IMR-90 (cell line): Measurements from ENCODE around the gene MUC5B. TPM values are rescaled to one million over a fixed set of nuclear protein-coding genes. Genes with fewer than 3 reads are reported as not detected.

Experiments
- ATAC-seq: fragments of 200-7000 bp; cut with Tn5 transposase; 2 replicates; pipeline ENCODE4 v1.9.1; 2020; ENCODE audit warnings: low read depth, mild to moderate bottlenecking, moderate library complexity
- BruUV-seq: library from RNA; stranded (reverse); fragments of 400-500 nt; replicated peaks from 2 replicates; lab custom pipeline; 2021; lab: Mats Ljungman, UMichigan
- CTCF ChIA-PET: fragments of 300-600 bp; formaldehyde crosslinking; extraction: SDS; loops from one replicate; lab custom pipeline; 2021; ENCODE audit warnings: antibody characterized with exemption; lab: Yijun Ruan, JAX
- POLR2A ChIA-PET: fragments of 300-600 bp; sonication (Branson Sonifier 250); formaldehyde crosslinking; loops from one replicate; lab custom pipeline; 2022; ENCODE audit warnings: antibody characterized with exemption; ENCODE audit not compliant: unreplicated experiment; lab: Charles Lee
- DNase-seq: peaks from one replicate; pipeline ENCODE4 v3.0.0; 2013
- H2AFZ ChIP-seq: replicated peaks from 2 replicates; pipeline ENCODE3; 2013; ENCODE audit warnings: low read length, mild to moderate bottlenecking; ENCODE audit not compliant: poor library complexity
- H2AK5ac ChIP-seq: 2 replicates; pipeline ENCODE4 v1.6.1; 2013; ENCODE audit warnings: low read depth, low read length, inconsistent platforms
- H2AK9ac ChIP-seq: replicated peaks from 2 replicates; pipeline ENCODE3; 2013; ENCODE audit warnings: mild to moderate bottlenecking, low read depth, low read length, moderate library complexity; ENCODE audit not compliant: poor library complexity
- H2BK120ac ChIP-seq: 2 replicates; pipeline ENCODE4 v1.6.1; 2013; ENCODE audit warnings: low read depth, low read length, inconsistent platforms
- H2BK15ac ChIP-seq: 3 replicates; pipeline ENCODE4 v1.6.1; 2013; ENCODE audit warnings: low read depth, low read length, inconsistent platforms
- H2BK20ac ChIP-seq: 2 replicates; pipeline ENCODE4 v1.6.1; 2013; ENCODE audit warnings: low read depth, mild to moderate bottlenecking, inconsistent platforms, low read length, moderate library complexity
- H2BK5ac ChIP-seq: 2 replicates; pipeline ENCODE4 v1.6.1; 2013; ENCODE audit warnings: mild to moderate bottlenecking, low read depth, low read length, inconsistent platforms; ENCODE audit not compliant: poor library complexity, severe bottlenecking
- H3K14ac ChIP-seq: replicated peaks from 2 replicates; pipeline ENCODE4 v1.6.1; 2013; ENCODE audit warnings: low read depth, low read length, inconsistent platforms
- H3K18ac ChIP-seq: 2 replicates; pipeline ENCODE4 v1.6.1; 2013; ENCODE audit warnings: low read depth, low read length, control low read depth
- H3K23ac ChIP-seq: 2 replicates; pipeline ENCODE4 v1.6.1; 2013; ENCODE audit warnings: low read depth, low read length, inconsistent platforms
- H3K27ac ChIP-seq: 2 replicates; pipeline ENCODE4 v1.5.1; 2013; ENCODE audit warnings: mild to moderate bottlenecking, control low read depth, low read length; ENCODE audit not compliant: insufficient read depth
- H3K27me3 ChIP-seq: 2 replicates; pipeline ENCODE4 v1.6.1; 2013; ENCODE audit warnings: low read length; ENCODE audit not compliant: control insufficient read depth, insufficient read depth
- H3K36me3 ChIP-seq: 2 replicates; pipeline ENCODE4 v1.6.1; 2013; ENCODE audit warnings: low read length, mixed read lengths; ENCODE audit not compliant: control insufficient read depth, insufficient read depth
- H3K4ac ChIP-seq: 2 replicates; pipeline ENCODE4 v1.6.1; 2013; ENCODE audit warnings: low read depth, low read length, inconsistent platforms
- H3K4me1 ChIP-seq: 2 replicates; pipeline ENCODE4 v1.6.1; 2013; ENCODE audit warnings: low read length, mixed read lengths; ENCODE audit not compliant: control insufficient read depth, insufficient read depth
- H3K4me2 ChIP-seq: 2 replicates; pipeline ENCODE4 v1.6.1; 2013; ENCODE audit warnings: low read depth, mild to moderate bottlenecking, control low read depth, low read length, moderate library complexity
- H3K4me3 ChIP-seq: 2 replicates; pipeline ENCODE4 v1.5.1; 2013; ENCODE audit warnings: low read depth, mild to moderate bottlenecking, control low read depth, low read length, moderate library complexity; ENCODE audit not compliant: insufficient read depth
- H3K56ac ChIP-seq: 2 replicates; pipeline ENCODE4 v1.6.1; 2013; ENCODE audit warnings: low read length, inconsistent platforms; ENCODE audit not compliant: insufficient read depth; ENCODE audit errors: extremely low read depth
- H3K79me1 ChIP-seq, 2 experiments: 2 replicates each; pipeline ENCODE4 v1.6.1; 2013; ENCODE audit warnings: low read length in 2 of 2, inconsistent platforms in 1 of 2, low read depth in 1 of 2
- H3K9ac ChIP-seq: 2 replicates; pipeline ENCODE4 v1.6.1; 2013; ENCODE audit warnings: low read depth, low read length, control low read depth
- H3K9me1 ChIP-seq: 2 replicates; pipeline ENCODE4 v1.6.1; 2013; ENCODE audit warnings: low read length, inconsistent platforms; ENCODE audit not compliant: insufficient read depth
- H3K9me3 ChIP-seq: 2 replicates; pipeline ENCODE4 v1.6.1; 2013; ENCODE audit warnings: low read length; ENCODE audit not compliant: control insufficient read depth, insufficient read depth
- H4K20me1 ChIP-seq: 2 replicates; pipeline ENCODE4 v1.6.1; 2013; ENCODE audit warnings: low read length, inconsistent platforms; ENCODE audit not compliant: insufficient read depth
- H4K5ac ChIP-seq: 2 replicates; pipeline ENCODE4 v1.6.1; 2013; ENCODE audit warnings: mild to moderate bottlenecking, low read depth, low read length, control low read depth
- H4K8ac ChIP-seq, 2 experiments: 2 replicates each; pipeline ENCODE4 v1.6.1; 2013; ENCODE audit warnings: low read depth in 2 of 2, low read length in 2 of 2, control low read depth in 1 of 2, inconsistent platforms in 1 of 2
- H4K91ac ChIP-seq: 2 replicates; pipeline ENCODE4 v1.6.1; 2013; ENCODE audit warnings: low read depth, low read length, inconsistent platforms; ENCODE audit not compliant: insufficient read depth
- BHLHE40 ChIP-seq: fragments of 150-350 bp; IDR thresholded peaks from 2 replicates; pipeline ENCODE4 v1.6.1; 2016; ENCODE audit warnings: mild to moderate bottlenecking, low read depth, low read length
- CEBPB ChIP-seq: IDR thresholded peaks from 2 replicates; pipeline ENCODE4 v1.6.1; 2012; ENCODE audit warnings: low read depth, low read length, improper control_type of control experiment
- CHD1 ChIP-seq: IDR thresholded peaks from 2 replicates; pipeline ENCODE4 v1.6.1; 2012; ENCODE audit warnings: low read depth, low read length, improper control_type of control experiment
- CTCF ChIP-seq: conservative IDR thresholded peaks from 2 replicates; pipeline ENCODE4 v1.5.1; 2012; ENCODE audit warnings: mild to moderate bottlenecking, low read depth, low read length, improper control_type of control experiment
- ELK1 ChIP-seq: fragments of 150-350 bp; IDR thresholded peaks from 2 replicates; pipeline ENCODE4 v1.6.1; 2016; ENCODE audit warnings: low read depth, mild to moderate bottlenecking, low read length, moderate library complexity, borderline replicate concordance
- FOS ChIP-seq: fragments of 150-350 bp; IDR thresholded peaks from 2 replicates; pipeline ENCODE4 v1.6.1; 2016; ENCODE audit warnings: low read depth, low read length
- MAFK ChIP-seq: IDR thresholded peaks from 2 replicates; pipeline ENCODE4 v1.6.1; 2012; ENCODE audit warnings: low read depth, low read length, improper control_type of control experiment
- MAZ ChIP-seq: IDR thresholded peaks from 2 replicates; pipeline ENCODE4 v1.6.1; 2012; ENCODE audit warnings: low read depth, mild to moderate bottlenecking, low read length, improper control_type of control experiment, moderate library complexity, borderline replicate concordance
- MXI1 ChIP-seq: IDR thresholded peaks from 2 replicates; pipeline ENCODE4 v1.6.1; 2012; ENCODE audit warnings: low read depth, mild to moderate bottlenecking, low read length, moderate library complexity, borderline replicate concordance
- NFE2L2 ChIP-seq: fragments of 150-350 bp; IDR thresholded peaks from 2 replicates; pipeline ENCODE4 v1.6.1; 2016; ENCODE audit warnings: low read depth, mild to moderate bottlenecking, low read length
- POLR2A ChIP-seq: IDR thresholded peaks from 2 replicates; pipeline ENCODE4 v1.6.1; 2012; ENCODE audit warnings: mild to moderate bottlenecking, low read depth, low read length
- RAD21 ChIP-seq: IDR thresholded peaks from 2 replicates; pipeline ENCODE4 v1.6.1; 2012; ENCODE audit warnings: low read length, improper control_type of control experiment
- RCOR1 ChIP-seq: IDR thresholded peaks from 2 replicates; pipeline ENCODE4 v1.6.1; 2012; ENCODE audit warnings: mild to moderate bottlenecking, low read length, improper control_type of control experiment; ENCODE audit not compliant: insufficient replicate concordance
- RFX5 ChIP-seq: IDR thresholded peaks from 2 replicates; pipeline ENCODE4 v1.8.0; 2012; ENCODE audit warnings: low read depth, mild to moderate bottlenecking, low read length, moderate library complexity
- SMC3 ChIP-seq: fragments of 150-350 bp; IDR thresholded peaks from 2 replicates; pipeline ENCODE4 v1.6.1; 2016; ENCODE audit warnings: low read depth, mild to moderate bottlenecking, antibody characterized with exemption, low read length, moderate library complexity
- USF2 ChIP-seq: fragments of 150-350 bp; IDR thresholded peaks from 2 replicates; pipeline ENCODE4 v1.6.1; 2017; ENCODE audit warnings: mild to moderate bottlenecking, antibody characterized with exemption, low read length, low read depth
- WGBS, 2 experiments: methylation state at CpG; one replicate each; pipeline versions ENCODE4 v1.1.5 to v1.1.7; 2013; ENCODE audit warnings: missing lambda C conversion rate in 2 of 2; ENCODE audit not compliant: insufficient read length in 1 of 2; ENCODE audit errors: extremely low coverage in 2 of 2; 5-methylcytosine and 5-hydroxymethylcytosine counted together
- dilution Hi-C: fragments of 300-500 bp; cut with HindIII; formaldehyde crosslinking; loops from one replicate; pipeline ENCODE4 v1.14.3; 2018; ENCODE audit warnings: low sequenced_read_pairs; ENCODE audit not compliant: unreplicated experiment
- in situ Hi-C: fragments of 300-500 bp; cut with MboI; formaldehyde crosslinking; loops from 3 replicates; pipeline ENCODE4 v1.14.3; 2019; ENCODE audit warnings: low sequenced_read_pairs, inconsistent platforms, mixed read lengths
- intact Hi-C: fragments of 100-400 bp; cut with micrococcal nuclease; formaldehyde crosslinking; loops from 2 replicates; pipeline ENCODE4 v1.10.0; 2022
- polyA plus RNA-seq, 3 experiments: library from polyadenylated mRNA; depleted of rRNA; stranded (reverse); fragments of >200 nt; gene quantifications; 2 replicates each; pipeline ENCODE4 v1.2.3, GENCODE V29; 2012; ENCODE audit warnings: low replicate concordance in 1 of 3
- total RNA-seq: library from RNA; depleted of rRNA; stranded (reverse); fragments of >200 nt; gene quantifications from 2 replicates; pipeline ENCODE4 v1.2.3, GENCODE V29; 2012

The MUC5B gene
- total and polyA plus RNA-seq, 2 of the 4 experiments (the other 2 are of a cell fraction), result not detected

GRCh38 chr11:1234054-1234720, 11.3 kb downstream of the MUC5B start:
- no peak overlapping the region for H2BK120ac ChIP-seq
- no peaks in the 10 kb centered on the region for H3K79me1 ChIP-seq
- no peak for TF ChIP-seq CEBPB
- no peak for TF ChIP-seq SMC3
- no peak for TF ChIP-seq RFX5
- TF ChIP-seq CHD1, result no peak
- TF ChIP-seq MXI1, result no peak
- no peak for TF ChIP-seq MAZ
- no peak for TF ChIP-seq FOS
- TF ChIP-seq RAD21, result no peak
- TF ChIP-seq NFE2L2, result no peak
- TF ChIP-seq POLR2A, result no peak
- no peak for TF ChIP-seq ELK1
- TF ChIP-seq BHLHE40, result no peak
- TF ChIP-seq MAFK, result no peak
- TF ChIP-seq RCOR1, result no peak
- TF ChIP-seq USF2, result no peak
- TF ChIP-seq CTCF, result no peak
- H3K18ac ChIP-seq, result no peak overlapping the region
- no peak overlapping the region for H2AFZ ChIP-seq
- dilution Hi-C loops (no loop called here), in situ Hi-C loops (no loop called here), intact Hi-C loops (no loop called here)
- H3K9ac ChIP-seq, result no peak overlapping the region
- H3K27ac ChIP-seq, result no peak overlapping the region
- no TSS peak for BruUV-seq
- ATAC-seq (no peak), DNase-seq (no peak)
- no peak overlapping the region for H4K8ac ChIP-seq
- H3K27me3 ChIP-seq, result no peaks in the 10 kb centered on the region; the same call in 1 of the 2 replicates
- no peak overlapping the region for H2BK20ac ChIP-seq
- no peak overlapping the region for H2BK15ac ChIP-seq
- no peak overlapping the region for H3K23ac ChIP-seq
- CTCF ChIA-PET, result no interaction called here
- H3K14ac ChIP-seq, result no peak overlapping the region
- H4K91ac ChIP-seq, result no peak overlapping the region
- 62% methylated on average over 6 of the region's 22 CpGs; no CpG with 5 or more reads in 1 of the 2 experiments for WGBS, 2 experiments
- H3K4me3 ChIP-seq, result no peak overlapping the region
- H2AK5ac ChIP-seq, result no peak overlapping the region
- no peak overlapping the region for H4K5ac ChIP-seq
- H3K4me2 ChIP-seq, result no peak overlapping the region
- H4K20me1 ChIP-seq, result no peaks in the 10 kb centered on the region; the same call in 1 of the 2 replicates
- H3K4me1 ChIP-seq, result no peaks in the 10 kb centered on the region
- H3K36me3 ChIP-seq, result no peaks in the 10 kb centered on the region
- no peak overlapping the region for H3K56ac ChIP-seq
- POLR2A ChIA-PET, result no interaction called here
- no peak overlapping the region for H2AK9ac ChIP-seq
- no peak overlapping the region for H3K4ac ChIP-seq
- H3K9me3 ChIP-seq, result no peaks in the 10 kb centered on the region
- no peaks in the 10 kb centered on the region for H3K9me1 ChIP-seq
- H2BK5ac ChIP-seq, result no peak overlapping the region
